ENCODE data around the gene STX4. TPM values are rescaled to one million over a fixed set of nuclear protein-coding genes. Genes with fewer than 3 reads are reported as not detected.

Gene STX4
- total and polyA plus RNA-seq, 9 of the 15 experiments (the other 6 are each of a cell fraction or from before 2014, with no cell fraction given), result 3.2 to 48.0 (median 21.5) TPM

DNA sequence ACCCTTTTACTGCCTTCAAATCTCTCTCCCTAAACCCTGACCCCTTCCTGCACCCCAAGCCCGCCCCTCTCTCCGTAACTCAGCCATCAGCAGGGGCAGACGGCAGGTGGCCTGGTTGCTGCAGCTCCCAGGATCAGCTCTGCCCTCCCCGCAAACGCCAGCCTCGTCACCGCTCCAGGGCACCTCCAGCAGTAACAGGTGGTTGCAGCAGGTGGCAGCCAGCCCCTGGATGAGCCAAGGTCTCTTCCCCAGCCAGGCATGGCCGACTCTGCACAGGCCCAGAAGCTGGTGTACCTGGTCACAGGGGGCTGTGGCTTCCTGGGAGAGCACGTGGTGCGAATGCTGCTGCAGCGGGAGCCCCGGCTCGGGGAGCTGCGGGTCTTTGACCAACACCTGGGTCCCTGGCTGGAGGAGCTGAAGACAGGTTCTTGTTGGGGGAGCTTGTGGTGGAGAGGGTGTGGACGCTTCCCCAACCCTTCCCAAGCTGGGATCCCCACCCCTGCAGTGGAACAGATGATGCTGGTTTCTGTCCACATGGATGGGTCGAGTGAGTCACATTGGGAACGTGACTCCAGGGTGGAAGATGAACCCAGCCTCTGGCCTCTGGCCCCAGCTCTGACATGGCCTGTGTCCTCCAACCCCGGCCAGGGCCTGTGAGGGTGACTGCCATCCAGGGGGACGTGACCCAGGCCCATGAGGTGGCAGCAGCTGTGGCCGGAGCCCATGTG lies 47.8 kb upstream of the STX4 start (continued):
- TF ChIP-seq RCOR1 (IDR thresholded peaks at IDR 0.05; ENCODE audit: borderline replicate concordance in 1 of 2, low read depth in 2 of 2, low read length in 2 of 2) (no peak), TAF15 (IDR thresholded peaks at IDR 0.05; ENCODE audit: low read depth, low read length) (no peak), DACH1 (IDR thresholded peaks at IDR 0.05; ENCODE audit: partially characterized antibody) (no peak), GTF2F1 (IDR thresholded peaks at IDR 0.05; ENCODE audit: low read depth, low read length) (no peak), RBM14 (IDR thresholded peaks at IDR 0.05; ENCODE audit: borderline replicate concordance, insufficient read depth, low read depth, low read length) (no peak), PCBP1 (IDR thresholded peaks at IDR 0.05; ENCODE audit: low read depth, low read length, poor library complexity, severe bottlenecking) (no peak), ZNF197 (CRISPR knock-in tag; IDR thresholded peaks at IDR 0.05; ENCODE audit: low read depth) (no peak), ZBTB1 (CRISPR knock-in tag; IDR thresholded peaks at IDR 0.05; ENCODE audit: borderline replicate concordance, low read depth) (no peak), PHF20 (IDR thresholded peaks at IDR 0.05; ENCODE audit: partially characterized antibody) (no peak), CHCHD3 (CRISPR knock-in tag; IDR thresholded peaks at IDR 0.05) (no peak), ESRRA (IDR thresholded peaks at IDR 0.05; ENCODE audit: borderline replicate concordance, low read depth) (no peak), HDAC1 (IDR thresholded peaks at IDR 0.05) (0 out of 4 replicates have a peak, but pooled peaks of 1 of the 2 experiments have one; percentile 53)
- TF ChIP-seq, protein P1, sequence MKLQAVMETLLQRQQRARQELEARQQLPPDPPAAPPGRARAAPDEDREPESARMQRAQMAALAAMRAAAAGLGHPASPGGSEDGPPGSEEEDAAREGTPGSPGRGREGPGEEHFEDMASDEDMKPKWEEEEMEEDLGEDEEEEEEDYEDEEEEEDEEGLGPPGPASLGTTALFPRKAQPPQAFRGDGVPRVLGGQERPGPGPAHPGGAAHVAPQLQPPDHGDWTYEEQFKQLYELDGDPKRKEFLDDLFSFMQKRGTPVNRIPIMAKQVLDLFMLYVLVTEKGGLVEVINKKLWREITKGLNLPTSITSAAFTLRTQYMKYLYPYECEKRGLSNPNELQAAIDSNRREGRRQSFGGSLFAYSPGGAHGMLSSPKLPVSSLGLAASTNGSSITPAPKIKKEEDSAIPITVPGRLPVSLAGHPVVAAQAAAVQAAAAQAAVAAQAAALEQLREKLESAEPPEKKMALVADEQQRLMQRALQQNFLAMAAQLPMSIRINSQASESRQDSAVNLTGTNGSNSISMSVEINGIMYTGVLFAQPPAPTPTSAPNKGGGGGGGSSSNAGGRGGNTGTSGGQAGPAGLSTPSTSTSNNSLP (IDR thresholded peaks at IDR 0.05; ENCODE audit: borderline replicate concordance, low read depth, low read length), result no peak

Measured in K562 (cell line).